CD4-positive, alpha-beta T cell (primary cell): Measurements from ENCODE around the gene CYP4X1. TPM values are rescaled to one million over a fixed set of nuclear protein-coding genes. Genes with fewer than 3 reads are reported as not detected.

ENCODE experiments used
- total RNA-seq, 174 experiments: library from RNA in 2 of 174; stranded (reverse) in 2 of 174; gene quantifications; one replicate each; pipeline ENCODE4 v1.2.3 and lab custom pipeline; 2021 to 2026

CYP4X1 gene
- total RNA-seq, 2 experiments from 2014 or later = not detected

Other genes starting within 250 kb of the CYP4X1 start
- not detected for gene CYP4B1, start 224.6 kb upstream of the CYP4X1 start, total RNA-seq
- not detected for gene CYP4A11, start 82.2 kb upstream of the CYP4X1 start, total RNA-seq
- not detected for gene CYP4Z1, start 43.6 kb downstream of the CYP4X1 start, total RNA-seq
- gene CYP4A22, start 113.8 kb downstream of the CYP4X1 start, total RNA-seq = not detected
- not detected for gene PDZK1IP1, start 166.4 kb downstream of the CYP4X1 start, total RNA-seq
- gene TAL1, start 208.6 kb downstream of the CYP4X1 start, total RNA-seq = not detected